ENCODE measurements around the gene CALY.
A peak's percentile ranks its signal among the peaks of the same experiment; 100 is the strongest.

CALY gene

GRCh38 chr10:133343558-133343957 is 6.9 kb upstream of the CALY start:
- WGBS, 2 donors (ENCODE audit: extremely low coverage in 2 of 2, insufficient read length in 2 of 2, insufficient replicate concordance in 1 of 2) = no CpG with 5 or more reads among the region's 9 CpGs
- Histone ChIP-seq H3K14ac (ENCODE audit: low read length) (no peak overlapping the region), H3K9ac (ENCODE audit: low read depth, low read length, poor library complexity) (no peak overlapping the region), H3K4me2 (ENCODE audit: insufficient read depth, low read length, poor library complexity, severe bottlenecking) (no peak overlapping the region), H2BK12ac (ENCODE audit: low read length) (no peak overlapping the region), H3K4me3 (ENCODE audit: low read length in 2 of 2) (no peak overlapping the region), H3K4me1 (ENCODE audit: control insufficient read depth in 2 of 2, insufficient read depth in 1 of 2, low read depth in 1 of 2, low read length in 2 of 2) (peaks cover 0 to 3% of the 10 kb centered on the region in 2 donors), H3K4ac (ENCODE audit: low read length) (no peak overlapping the region), H3K27ac (replicated peaks; ENCODE audit: low read length) (no peak overlapping the region), H2BK120ac (ENCODE audit: low read depth, low read length) (no peak overlapping the region), H2BK15ac (ENCODE audit: low read length) (no peak overlapping the region), H2BK5ac (ENCODE audit: low read length) (no peak overlapping the region), H3K36me3 (replicated peaks in 1 of 2; ENCODE audit: control insufficient read depth in 2 of 2, insufficient read depth in 2 of 2, low read length in 2 of 2) (no peaks in the 10 kb centered on the region), H3K23ac (ENCODE audit: low read depth, low read length, poor library complexity) (no peak overlapping the region), H4K91ac (ENCODE audit: low read depth, low read length, poor library complexity) (no peak overlapping the region), H4K8ac (ENCODE audit: low read depth, low read length) (no peak overlapping the region), H3K27me3 (ENCODE audit: control insufficient read depth in 3 of 3, insufficient read depth in 3 of 3, low read depth in 1 of 3, low read length in 3 of 3) (peaks cover 0 to 3% (median 0%) of the 10 kb centered on the region in 3 experiments), H2AK5ac (ENCODE audit: low read depth, low read length) (no peak overlapping the region), H3K9me3 (replicated peaks in 1 of 2; ENCODE audit: control insufficient read depth in 2 of 2, insufficient read depth in 1 of 2, low read depth in 1 of 2, low read length in 2 of 2) (peaks cover 8 to 10% of the 10 kb centered on the region in 2 donors), H3K79me1 (ENCODE audit: low read depth, low read length) (peaks cover 7% of the 10 kb centered on the region), H2AFZ (ENCODE audit: low read length) (no peak overlapping the region), H3K18ac (ENCODE audit: low read length) (no peak overlapping the region)
- no peak for DNase-seq (ENCODE audit: low spot score)

GRCh38 chr10:133342942-133343341 is 6.2 kb upstream of the CALY start:
- Histone ChIP-seq H2AFZ (ENCODE audit: low read length) (no peak overlapping the region), H3K9me3 (replicated peaks in 1 of 2; ENCODE audit: control insufficient read depth in 2 of 2, insufficient read depth in 1 of 2, low read depth in 1 of 2, low read length in 2 of 2) (peaks cover 10 to 14% of the 10 kb centered on the region in 2 donors), H2BK120ac (ENCODE audit: low read depth, low read length) (no peak overlapping the region), H2BK15ac (ENCODE audit: low read length) (no peak overlapping the region), H3K27ac (replicated peaks; ENCODE audit: low read length) (no peak overlapping the region), H3K4me2 (ENCODE audit: insufficient read depth, low read length, poor library complexity, severe bottlenecking) (no peak overlapping the region), H3K27me3 (ENCODE audit: control insufficient read depth in 3 of 3, insufficient read depth in 3 of 3, low read depth in 1 of 3, low read length in 3 of 3) (peaks cover 0 to 8% (median 0%) of the 10 kb centered on the region in 3 experiments), H4K8ac (ENCODE audit: low read depth, low read length) (no peak overlapping the region), H3K4me1 (ENCODE audit: control insufficient read depth in 2 of 2, insufficient read depth in 1 of 2, low read depth in 1 of 2, low read length in 2 of 2) (peaks cover 0 to 3% of the 10 kb centered on the region in 2 donors), H2AK5ac (ENCODE audit: low read depth, low read length) (no peak overlapping the region), H3K4me3 (ENCODE audit: low read length in 2 of 2) (no peak overlapping the region), H3K18ac (ENCODE audit: low read length) (no peak overlapping the region), H3K23ac (ENCODE audit: low read depth, low read length, poor library complexity) (no peak overlapping the region), H3K14ac (ENCODE audit: low read length) (no peak overlapping the region), H3K79me1 (ENCODE audit: low read depth, low read length) (peaks cover 7% of the 10 kb centered on the region), H2BK12ac (ENCODE audit: low read length) (no peak overlapping the region), H3K36me3 (replicated peaks in 1 of 2; ENCODE audit: control insufficient read depth in 2 of 2, insufficient read depth in 2 of 2, low read length in 2 of 2) (no peaks in the 10 kb centered on the region), H4K91ac (ENCODE audit: low read depth, low read length, poor library complexity) (no peak overlapping the region), H3K9ac (ENCODE audit: low read depth, low read length, poor library complexity) (no peak overlapping the region), H3K4ac (ENCODE audit: low read length) (no peak overlapping the region), H2BK5ac (ENCODE audit: low read length) (no peak overlapping the region)
- no peak for DNase-seq (ENCODE audit: low spot score)
- WGBS, 2 donors (ENCODE audit: extremely low coverage in 2 of 2, insufficient read length in 2 of 2, insufficient replicate concordance in 1 of 2) = no CpG with 5 or more reads among the region's 8 CpGs

DNA sequence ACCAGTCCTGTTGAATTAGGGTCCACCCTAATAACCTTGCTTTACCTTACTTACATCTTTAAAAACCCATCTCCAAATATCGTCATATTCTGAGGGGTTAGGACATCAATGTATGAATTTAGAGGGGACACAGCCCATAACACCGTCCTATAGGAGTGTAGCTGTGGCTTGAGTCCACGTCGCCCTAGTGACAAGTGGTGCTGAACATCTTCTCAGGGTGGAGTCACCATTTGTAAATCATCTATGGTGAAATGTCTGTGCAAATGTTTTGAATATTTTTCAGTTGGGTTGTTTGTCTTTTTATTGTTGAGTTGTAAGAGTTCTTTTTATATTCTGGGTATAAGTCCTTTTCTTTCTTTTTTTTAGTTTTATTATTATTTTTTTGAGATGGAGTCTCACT is 5.3 kb upstream of the CALY start:
- Histone ChIP-seq H2AK5ac (ENCODE audit: low read depth, low read length) (no peak overlapping the region), H3K4me1 (ENCODE audit: control insufficient read depth in 2 of 2, insufficient read depth in 1 of 2, low read depth in 1 of 2, low read length in 2 of 2) (peaks cover 0 to 1% of the 10 kb centered on the region in 2 donors), H4K8ac (ENCODE audit: low read depth, low read length) (no peak overlapping the region), H3K27me3 (ENCODE audit: control insufficient read depth in 3 of 3, insufficient read depth in 3 of 3, low read depth in 1 of 3, low read length in 3 of 3) (peaks cover 0 to 18% (median 8%) of the 10 kb centered on the region in 3 experiments), H3K4me2 (ENCODE audit: insufficient read depth, low read length, poor library complexity, severe bottlenecking) (no peak overlapping the region), H3K18ac (ENCODE audit: low read length) (no peak overlapping the region), H2BK5ac (ENCODE audit: low read length) (no peak overlapping the region), H2BK15ac (ENCODE audit: low read length) (no peak overlapping the region), H2BK120ac (ENCODE audit: low read depth, low read length) (no peak overlapping the region), H2BK12ac (ENCODE audit: low read length) (no peak overlapping the region), H4K91ac (ENCODE audit: low read depth, low read length, poor library complexity) (no peak overlapping the region), H3K4me3 (ENCODE audit: low read length in 2 of 2) (no peak overlapping the region), H2AFZ (ENCODE audit: low read length) (no peak overlapping the region), H3K27ac (replicated peaks; ENCODE audit: low read length) (no peak overlapping the region), H3K36me3 (replicated peaks in 1 of 2; ENCODE audit: control insufficient read depth in 2 of 2, insufficient read depth in 2 of 2, low read length in 2 of 2) (no peaks in the 10 kb centered on the region), H3K4ac (ENCODE audit: low read length) (no peak overlapping the region), H3K14ac (ENCODE audit: low read length) (no peak overlapping the region), H3K79me1 (ENCODE audit: low read depth, low read length) (peaks cover 7% of the 10 kb centered on the region), H3K23ac (ENCODE audit: low read depth, low read length, poor library complexity) (no peak overlapping the region), H3K9ac (ENCODE audit: low read depth, low read length, poor library complexity) (no peak overlapping the region), H3K9me3 (replicated peaks in 1 of 2; ENCODE audit: control insufficient read depth in 2 of 2, insufficient read depth in 1 of 2, low read depth in 1 of 2, low read length in 2 of 2) (peaks cover 10 to 20% of the 10 kb centered on the region in 2 donors)
- no CpG with 5 or more reads among the region's 4 CpGs for WGBS, 2 donors (ENCODE audit: extremely low coverage in 2 of 2, insufficient read length in 2 of 2, insufficient replicate concordance in 1 of 2)
- no peak for DNase-seq (ENCODE audit: low spot score)

GRCh38 chr10:133339708-133340380 is 3.1 kb upstream of the CALY start:
- H3K4me3 ChIP-seq (ENCODE audit: low read length in 2 of 2) = peak overlapping the region in 1 of 2 donors; percentile 67
- whole genome bisulfite sequencing, 2 donors (ENCODE audit: extremely low coverage in 2 of 2, insufficient read length in 2 of 2, insufficient replicate concordance in 1 of 2) = 100% methylated on average over 3 of the region's 13 CpGs; no CpG with 5 or more reads in 1 of the 2 donors
- no peak overlapping the region for H3K9ac ChIP-seq (ENCODE audit: low read depth, low read length, poor library complexity)
- H3K36me3 ChIP-seq (replicated peaks in 1 of 2; ENCODE audit: control insufficient read depth in 2 of 2, insufficient read depth in 2 of 2, low read length in 2 of 2) = no peaks in the 10 kb centered on the region
- H3K18ac ChIP-seq (ENCODE audit: low read length) = peak overlapping the region; percentile 35
- H3K79me1 ChIP-seq (ENCODE audit: low read depth, low read length) = peaks cover 6% of the 10 kb centered on the region
- H3K9me3 ChIP-seq (replicated peaks in 1 of 2; ENCODE audit: control insufficient read depth in 2 of 2, insufficient read depth in 1 of 2, low read depth in 1 of 2, low read length in 2 of 2) = peaks cover under 1 to 20% of the 10 kb centered on the region in 2 donors
- H4K8ac ChIP-seq (ENCODE audit: low read depth, low read length) = no peak overlapping the region
- DNase-seq (ENCODE audit: low spot score) = no peak
- no peak overlapping the region for H2BK120ac ChIP-seq (ENCODE audit: low read depth, low read length)
- no peak overlapping the region for H3K4me2 ChIP-seq (ENCODE audit: insufficient read depth, low read length, poor library complexity, severe bottlenecking)
- H3K23ac ChIP-seq (ENCODE audit: low read depth, low read length, poor library complexity) = no peak overlapping the region
- no peak overlapping the region for H2BK5ac ChIP-seq (ENCODE audit: low read length)
- H4K91ac ChIP-seq (ENCODE audit: low read depth, low read length, poor library complexity) = no peak overlapping the region
- H3K14ac ChIP-seq (ENCODE audit: low read length) = no peak overlapping the region
- H3K27me3 ChIP-seq (ENCODE audit: control insufficient read depth in 3 of 3, insufficient read depth in 3 of 3, low read depth in 1 of 3, low read length in 3 of 3) = peaks cover 12 to 39% (median 29%) of the 10 kb centered on the region in 3 experiments
- H3K27ac ChIP-seq (replicated peaks; ENCODE audit: low read length) = no peak overlapping the region
- H3K4ac ChIP-seq (ENCODE audit: low read length) = no peak overlapping the region
- H2BK15ac ChIP-seq (ENCODE audit: low read length) = no peak overlapping the region
- no peak overlapping the region for H2AFZ ChIP-seq (ENCODE audit: low read length)
- peaks cover 6 to 7% of the 10 kb centered on the region in 2 donors for H3K4me1 ChIP-seq (ENCODE audit: control insufficient read depth in 2 of 2, insufficient read depth in 1 of 2, low read depth in 1 of 2, low read length in 2 of 2)
- H2BK12ac ChIP-seq (ENCODE audit: low read length) = no peak overlapping the region
- no peak overlapping the region for H2AK5ac ChIP-seq (ENCODE audit: low read depth, low read length)
